Measurements from ENCODE around the gene DENND4C.

DENND4C gene

GRCh38 chr9:19241728-19242127, 11.2 kb downstream of the DENND4C start:
- peaks cover 0 to 18% of the 10 kb centered on the region in 2 donors for H3K36me3 ChIP-seq (replicated peaks in 1 of 2; ENCODE audit: control insufficient read depth in 2 of 2, insufficient read depth in 2 of 2, low read length in 2 of 2)
- H4K8ac ChIP-seq (ENCODE audit: low read depth, low read length): no peak overlapping the region
- H4K91ac ChIP-seq (ENCODE audit: low read depth, low read length, poor library complexity): no peak overlapping the region
- H2BK5ac ChIP-seq (ENCODE audit: low read length): no peak overlapping the region
- no peak overlapping the region for H3K4me3 ChIP-seq (ENCODE audit: low read length in 2 of 2)
- H2BK12ac ChIP-seq (ENCODE audit: low read length): no peak overlapping the region
- H3K9me3 ChIP-seq (replicated peaks in 1 of 2; ENCODE audit: control insufficient read depth in 2 of 2, insufficient read depth in 1 of 2, low read depth in 1 of 2, low read length in 2 of 2): no peaks in the 10 kb centered on the region
- no peaks in the 10 kb centered on the region for H3K27me3 ChIP-seq (ENCODE audit: control insufficient read depth in 3 of 3, insufficient read depth in 3 of 3, low read depth in 1 of 3, low read length in 3 of 3)
- no peak overlapping the region for H2AK5ac ChIP-seq (ENCODE audit: low read depth, low read length)
- no peak overlapping the region for H3K4me2 ChIP-seq (ENCODE audit: insufficient read depth, low read length, poor library complexity, severe bottlenecking)
- no peak overlapping the region for H3K4ac ChIP-seq (ENCODE audit: low read length)
- no peak overlapping the region for H2BK120ac ChIP-seq (ENCODE audit: low read depth, low read length)
- no peak overlapping the region for H3K9ac ChIP-seq (ENCODE audit: low read depth, low read length, poor library complexity)
- H3K23ac ChIP-seq (ENCODE audit: low read depth, low read length, poor library complexity): no peak overlapping the region
- no peaks in the 10 kb centered on the region for H3K79me1 ChIP-seq (ENCODE audit: low read depth, low read length)
- H2AFZ ChIP-seq (ENCODE audit: low read length): no peak overlapping the region
- no peak overlapping the region for H3K14ac ChIP-seq (ENCODE audit: low read length)
- H2BK15ac ChIP-seq (ENCODE audit: low read length): no peak overlapping the region
- H3K18ac ChIP-seq (ENCODE audit: low read length): no peak overlapping the region
- H3K4me1 ChIP-seq (ENCODE audit: control insufficient read depth in 2 of 2, insufficient read depth in 1 of 2, low read depth in 1 of 2, low read length in 2 of 2): no peaks in the 10 kb centered on the region
- no peak overlapping the region for H3K27ac ChIP-seq (replicated peaks; ENCODE audit: low read length)
- DNase-seq (ENCODE audit: low spot score): no peak
- no CpG with 5 or more reads among the region's 6 CpGs for WGBS, 2 donors (ENCODE audit: extremely low coverage in 2 of 2, insufficient read length in 2 of 2, insufficient replicate concordance in 1 of 2)

GRCh38 chr9:19243366-19244033, 13.0 kb downstream of the DENND4C start:
- Histone ChIP-seq H3K14ac (ENCODE audit: low read length) (no peak overlapping the region), H3K27me3 (ENCODE audit: control insufficient read depth in 3 of 3, insufficient read depth in 3 of 3, low read depth in 1 of 3, low read length in 3 of 3) (no peaks in the 10 kb centered on the region), H3K27ac (replicated peaks; ENCODE audit: low read length) (no peak overlapping the region), H4K91ac (ENCODE audit: low read depth, low read length, poor library complexity) (no peak overlapping the region), H3K9me3 (replicated peaks in 1 of 2; ENCODE audit: control insufficient read depth in 2 of 2, insufficient read depth in 1 of 2, low read depth in 1 of 2, low read length in 2 of 2) (no peaks in the 10 kb centered on the region), H3K79me1 (ENCODE audit: low read depth, low read length) (peaks cover 1% of the 10 kb centered on the region), H2BK5ac (ENCODE audit: low read length) (no peak overlapping the region), H3K4me1 (ENCODE audit: control insufficient read depth in 2 of 2, insufficient read depth in 1 of 2, low read depth in 1 of 2, low read length in 2 of 2) (no peaks in the 10 kb centered on the region), H3K18ac (ENCODE audit: low read length) (no peak overlapping the region), H3K4me2 (ENCODE audit: insufficient read depth, low read length, poor library complexity, severe bottlenecking) (no peak overlapping the region), H4K8ac (ENCODE audit: low read depth, low read length) (no peak overlapping the region), H3K23ac (ENCODE audit: low read depth, low read length, poor library complexity) (no peak overlapping the region), H2BK12ac (ENCODE audit: low read length) (no peak overlapping the region), H2BK120ac (ENCODE audit: low read depth, low read length) (no peak overlapping the region), H3K36me3 (replicated peaks in 1 of 2; ENCODE audit: control insufficient read depth in 2 of 2, insufficient read depth in 2 of 2, low read length in 2 of 2) (peaks cover 0 to 18% of the 10 kb centered on the region in 2 donors), H3K4me3 (ENCODE audit: low read length in 2 of 2) (no peak overlapping the region), H2AFZ (ENCODE audit: low read length) (no peak overlapping the region), H3K4ac (ENCODE audit: low read length) (no peak overlapping the region), H2AK5ac (ENCODE audit: low read depth, low read length) (no peak overlapping the region), H2BK15ac (ENCODE audit: low read length) (no peak overlapping the region), H3K9ac (ENCODE audit: low read depth, low read length, poor library complexity) (no peak overlapping the region)
- no CpG with 5 or more reads among the region's 10 CpGs for WGBS, 2 donors (ENCODE audit: extremely low coverage in 2 of 2, insufficient read length in 2 of 2, insufficient replicate concordance in 1 of 2)
- no peak for DNase-seq (ENCODE audit: low spot score)

- no CpG with 5 or more reads among the region's 3 CpGs for WGBS, 2 donors (ENCODE audit: extremely low coverage in 2 of 2, insufficient read length in 2 of 2, insufficient replicate concordance in 1 of 2)
- Histone ChIP-seq H4K91ac (ENCODE audit: low read depth, low read length, poor library complexity) (no peak overlapping the region), H3K27ac (replicated peaks; ENCODE audit: low read length) (no peak overlapping the region), H2AK5ac (ENCODE audit: low read depth, low read length) (no peak overlapping the region), H3K4ac (ENCODE audit: low read length) (no peak overlapping the region), H3K4me2 (ENCODE audit: insufficient read depth, low read length, poor library complexity, severe bottlenecking) (no peak overlapping the region), H2BK120ac (ENCODE audit: low read depth, low read length) (no peak overlapping the region), H3K18ac (ENCODE audit: low read length) (no peak overlapping the region), H3K36me3 (replicated peaks in 1 of 2; ENCODE audit: control insufficient read depth in 2 of 2, insufficient read depth in 2 of 2, low read length in 2 of 2) (peaks cover 0 to under 1% of the 10 kb centered on the region in 2 donors), H3K23ac (ENCODE audit: low read depth, low read length, poor library complexity) (no peak overlapping the region), H2BK15ac (ENCODE audit: low read length) (no peak overlapping the region), H3K27me3 (ENCODE audit: control insufficient read depth in 3 of 3, insufficient read depth in 3 of 3, low read depth in 1 of 3, low read length in 3 of 3) (no peaks in the 10 kb centered on the region), H2AFZ (ENCODE audit: low read length) (no peak overlapping the region), H3K9ac (ENCODE audit: low read depth, low read length, poor library complexity) (no peak overlapping the region), H3K14ac (ENCODE audit: low read length) (no peak overlapping the region), H3K79me1 (ENCODE audit: low read depth, low read length) (peaks cover 5% of the 10 kb centered on the region), H3K9me3 (replicated peaks in 1 of 2; ENCODE audit: control insufficient read depth in 2 of 2, insufficient read depth in 1 of 2, low read depth in 1 of 2, low read length in 2 of 2) (no peaks in the 10 kb centered on the region), H2BK5ac (ENCODE audit: low read length) (no peak overlapping the region), H3K4me3 (ENCODE audit: low read length in 2 of 2) (no peak overlapping the region), H4K8ac (ENCODE audit: low read depth, low read length) (no peak overlapping the region), H2BK12ac (ENCODE audit: low read length) (no peak overlapping the region), H3K4me1 (ENCODE audit: control insufficient read depth in 2 of 2, insufficient read depth in 1 of 2, low read depth in 1 of 2, low read length in 2 of 2) (peaks cover 0 to 5% of the 10 kb centered on the region in 2 donors)
- DNase-seq (ENCODE audit: low spot score): no peak
Measured at GRCh38 chr9:19246891-19247290, 16.4 kb downstream of the DENND4C start.

- Histone ChIP-seq H3K23ac (ENCODE audit: low read depth, low read length, poor library complexity) (no peak overlapping the region), H3K9me3 (replicated peaks in 1 of 2; ENCODE audit: control insufficient read depth in 2 of 2, insufficient read depth in 1 of 2, low read depth in 1 of 2, low read length in 2 of 2) (no peaks in the 10 kb centered on the region), H3K14ac (ENCODE audit: low read length) (no peak overlapping the region), H2BK120ac (ENCODE audit: low read depth, low read length) (no peak overlapping the region), H3K27ac (replicated peaks; ENCODE audit: low read length) (no peak overlapping the region), H2BK15ac (ENCODE audit: low read length) (no peak overlapping the region), H3K79me1 (ENCODE audit: low read depth, low read length) (peaks cover 5% of the 10 kb centered on the region), H3K4me3 (ENCODE audit: low read length in 2 of 2) (no peak overlapping the region), H3K4me2 (ENCODE audit: insufficient read depth, low read length, poor library complexity, severe bottlenecking) (no peak overlapping the region), H2BK12ac (ENCODE audit: low read length) (no peak overlapping the region), H4K8ac (ENCODE audit: low read depth, low read length) (no peak overlapping the region), H3K4me1 (ENCODE audit: control insufficient read depth in 2 of 2, insufficient read depth in 1 of 2, low read depth in 1 of 2, low read length in 2 of 2) (peaks cover 0 to 5% of the 10 kb centered on the region in 2 donors), H2AFZ (ENCODE audit: low read length) (no peak overlapping the region), H3K18ac (ENCODE audit: low read length) (no peak overlapping the region), H3K4ac (ENCODE audit: low read length) (no peak overlapping the region), H2BK5ac (ENCODE audit: low read length) (no peak overlapping the region), H3K27me3 (ENCODE audit: control insufficient read depth in 3 of 3, insufficient read depth in 3 of 3, low read depth in 1 of 3, low read length in 3 of 3) (no peaks in the 10 kb centered on the region), H4K91ac (ENCODE audit: low read depth, low read length, poor library complexity) (no peak overlapping the region), H3K36me3 (replicated peaks in 1 of 2; ENCODE audit: control insufficient read depth in 2 of 2, insufficient read depth in 2 of 2, low read length in 2 of 2) (no peaks in the 10 kb centered on the region), H3K9ac (ENCODE audit: low read depth, low read length, poor library complexity) (no peak overlapping the region), H2AK5ac (ENCODE audit: low read depth, low read length) (no peak overlapping the region)
- DNase-seq (ENCODE audit: low spot score): no peak
- no CpG with 5 or more reads among the region's 2 CpGs for WGBS, 2 donors (ENCODE audit: extremely low coverage in 2 of 2, insufficient read length in 2 of 2, insufficient replicate concordance in 1 of 2)
Measured at GRCh38 chr9:19247420-19247819, 16.9 kb downstream of the DENND4C start.
